WTC11 (cell line): Measurements from ENCODE around the gene ZNF425. TPM values are rescaled to one million over a fixed set of nuclear protein-coding genes. Genes with fewer than 3 reads are reported as not detected.

Experiments used
- ATAC-seq: fragments of 200-7000 bp; cut with Tn5 transposase; 2 replicates; pipeline ENCODE4 v1.10.0; 2021; ENCODE audit warnings: mild to moderate bottlenecking, moderate library complexity
- CTCF ChIA-PET: fragments of 300-600 bp; sonication (Branson Sonifier 250); formaldehyde crosslinking; loops from one replicate; lab custom pipeline; 2021; ENCODE audit warnings: antibody characterized with exemption; lab: Charles Lee
- POLR2A ChIA-PET: fragments of 350-600 bp; sonication (Branson Sonifier 250); formaldehyde crosslinking; loops from one replicate; lab custom pipeline; 2021; ENCODE audit warnings: antibody characterized with exemption; lab: Charles Lee
- DNase-seq: peaks from one replicate; pipeline ENCODE4 v3.0.0; 2021; ENCODE audit warnings: low spot score
- H3K27ac Mint-ChIP-seq: 2 replicates; pipeline ENCODE4 v1.8.0; 2021; ENCODE audit warnings: mixed read lengths
- H3K27me3 Mint-ChIP-seq: 2 replicates; pipeline ENCODE4 v1.8.0; 2021; ENCODE audit warnings: low read depth, mild to moderate bottlenecking, moderate library complexity, mixed read lengths
- H3K36me3 Mint-ChIP-seq: 2 replicates; pipeline ENCODE4 v1.8.0; 2021; ENCODE audit warnings: mixed read lengths
- H3K4me1 Mint-ChIP-seq: 2 replicates; pipeline ENCODE4 v1.8.0; 2022; ENCODE audit warnings: mixed read lengths
- H3K4me3 Mint-ChIP-seq: 2 replicates; pipeline ENCODE4 v1.8.0; 2021; ENCODE audit warnings: mild to moderate bottlenecking, moderate library complexity, mixed read lengths
- H3K9me3 Mint-ChIP-seq: 2 replicates; pipeline ENCODE4 v1.8.0; 2021; ENCODE audit warnings: mixed read lengths
- ATF1 ChIP-seq: sonication (generic); formaldehyde crosslinking; IDR thresholded peaks from 2 replicates; pipeline ENCODE4 v1.8.1; 2023; ENCODE audit warnings: mild to moderate bottlenecking, moderate library complexity, missing genetic modification reagents
- CDX4 ChIP-seq: fragments of 250-450 bp; sonication (Bioruptor Pico); IDR thresholded peaks from 2 replicates; pipeline ENCODE4 v1.9.0; 2021; ENCODE audit warnings: moderate library complexity, mild to moderate bottlenecking, inconsistent platforms, borderline replicate concordance
- ESRRA ChIP-seq: sonication (generic); formaldehyde crosslinking; IDR thresholded peaks from 2 replicates; pipeline ENCODE4 v1.8.1; 2022; ENCODE audit warnings: mild to moderate bottlenecking, missing genetic modification reagents, borderline replicate concordance
- HMGA2 ChIP-seq: fragments of 250-450 bp; sonication (Bioruptor Pico); IDR thresholded peaks from 2 replicates; pipeline ENCODE4 v1.4.0; 2021; ENCODE audit warnings: mild to moderate bottlenecking, moderate library complexity
- IRF2 ChIP-seq: sonication (generic); formaldehyde crosslinking; IDR thresholded peaks from 2 replicates; pipeline ENCODE4 v1.8.0; 2022; ENCODE audit warnings: low read depth, missing genetic modification reagents, borderline replicate concordance
- MXD4 ChIP-seq: fragments of 250-450 bp; sonication (Bioruptor Pico); IDR thresholded peaks from 2 replicates; pipeline ENCODE4 v1.8.0; 2021; ENCODE audit warnings: mild to moderate bottlenecking, moderate library complexity, borderline replicate concordance
- MYBL2 ChIP-seq: sonication (generic); formaldehyde crosslinking; IDR thresholded peaks from 2 replicates; pipeline ENCODE4 v1.8.1; 2023; ENCODE audit warnings: mild to moderate bottlenecking, moderate library complexity, missing genetic modification reagents
- RELA ChIP-seq: sonication (generic); formaldehyde crosslinking; IDR thresholded peaks from 2 replicates; pipeline ENCODE4 v1.8.1; 2022; ENCODE audit warnings: missing genetic modification reagents, mild to moderate bottlenecking, borderline replicate concordance
- RORB ChIP-seq: fragments of 250-450 bp; sonication (Bioruptor Pico); IDR thresholded peaks from 2 replicates; pipeline ENCODE4 v1.9.0; 2021; ENCODE audit warnings: mild to moderate bottlenecking
- ZNF121 ChIP-seq: sonication (generic); formaldehyde crosslinking; IDR thresholded peaks from 2 replicates; pipeline ENCODE4 v1.8.0; 2023; ENCODE audit warnings: missing genetic modification reagents
- ZNF396 ChIP-seq: fragments of 250-450 bp; sonication (Bioruptor Pico); IDR thresholded peaks from 2 replicates; pipeline ENCODE4 v1.8.0; 2021; ENCODE audit warnings: mild to moderate bottlenecking, moderate library complexity, borderline replicate concordance
- ZNF425 ChIP-seq: fragments of 250-450 bp; sonication (Bioruptor Pico); conservative IDR thresholded peaks from 2 replicates; pipeline ENCODE4 v1.9.0; 2021; ENCODE audit warnings: mild to moderate bottlenecking
- total RNA-seq: library from RNA; stranded (reverse); gene quantifications from 3 replicates; pipeline ENCODE4 v1.2.3, GENCODE V29; 2021
- TF ChIP-seq, protein P1 (sequence below): fragments of 250-450 bp; sonication (Bioruptor Pico); IDR thresholded peaks from 2 replicates; pipeline ENCODE4 v1.9.0; 2021; ENCODE audit warnings: mild to moderate bottlenecking
- TF ChIP-seq, protein P2 (sequence below): sonication (generic); formaldehyde crosslinking; IDR thresholded peaks from 2 replicates; pipeline ENCODE4 v1.8.1; 2022; ENCODE audit warnings: mild to moderate bottlenecking, missing genetic modification reagents, moderate library complexity, borderline replicate concordance

The ZNF425 gene
- total RNA-seq, 1 experiment from 2014 or later: 3.8 TPM

DNA sequence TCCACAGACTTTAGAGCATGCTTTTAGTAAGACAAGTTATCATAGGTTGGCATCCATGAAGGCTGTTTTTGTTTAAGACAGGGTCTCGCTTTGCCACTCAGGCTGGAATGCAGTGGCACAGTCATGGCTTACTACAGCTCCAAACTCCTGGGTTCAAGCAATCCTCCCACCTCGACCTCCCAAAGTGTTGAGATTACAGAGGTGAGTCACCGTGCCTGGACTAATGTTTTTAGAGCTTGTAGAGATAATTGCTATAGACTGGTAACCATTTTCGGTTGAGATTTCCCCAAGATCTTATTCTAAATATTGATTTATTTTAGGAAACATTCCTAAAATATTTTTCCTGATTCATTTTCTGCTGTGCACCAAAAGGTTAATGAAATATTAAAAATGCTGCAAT, 15.8 kb upstream of the ZNF425 start (continued):
- TF ChIP-seq, protein P1, sequence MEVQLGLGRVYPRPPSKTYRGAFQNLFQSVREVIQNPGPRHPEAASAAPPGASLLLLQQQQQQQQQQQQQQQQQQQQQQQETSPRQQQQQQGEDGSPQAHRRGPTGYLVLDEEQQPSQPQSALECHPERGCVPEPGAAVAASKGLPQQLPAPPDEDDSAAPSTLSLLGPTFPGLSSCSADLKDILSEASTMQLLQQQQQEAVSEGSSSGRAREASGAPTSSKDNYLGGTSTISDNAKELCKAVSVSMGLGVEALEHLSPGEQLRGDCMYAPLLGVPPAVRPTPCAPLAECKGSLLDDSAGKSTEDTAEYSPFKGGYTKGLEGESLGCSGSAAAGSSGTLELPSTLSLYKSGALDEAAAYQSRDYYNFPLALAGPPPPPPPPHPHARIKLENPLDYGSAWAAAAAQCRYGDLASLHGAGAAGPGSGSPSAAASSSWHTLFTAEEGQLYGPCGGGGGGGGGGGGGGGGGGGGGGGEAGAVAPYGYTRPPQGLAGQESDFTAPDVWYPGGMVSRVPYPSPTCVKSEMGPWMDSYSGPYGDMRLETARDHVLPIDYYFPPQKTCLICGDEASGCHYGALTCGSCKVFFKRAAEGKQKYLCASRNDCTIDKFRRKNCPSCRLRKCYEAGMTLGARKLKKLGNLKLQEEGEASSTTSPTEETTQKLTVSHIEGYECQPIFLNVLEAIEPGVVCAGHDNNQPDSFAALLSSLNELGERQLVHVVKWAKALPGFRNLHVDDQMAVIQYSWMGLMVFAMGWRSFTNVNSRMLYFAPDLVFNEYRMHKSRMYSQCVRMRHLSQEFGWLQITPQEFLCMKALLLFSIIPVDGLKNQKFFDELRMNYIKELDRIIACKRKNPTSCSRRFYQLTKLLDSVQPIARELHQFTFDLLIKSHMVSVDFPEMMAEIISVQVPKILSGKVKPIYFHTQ: no peak

DNA sequence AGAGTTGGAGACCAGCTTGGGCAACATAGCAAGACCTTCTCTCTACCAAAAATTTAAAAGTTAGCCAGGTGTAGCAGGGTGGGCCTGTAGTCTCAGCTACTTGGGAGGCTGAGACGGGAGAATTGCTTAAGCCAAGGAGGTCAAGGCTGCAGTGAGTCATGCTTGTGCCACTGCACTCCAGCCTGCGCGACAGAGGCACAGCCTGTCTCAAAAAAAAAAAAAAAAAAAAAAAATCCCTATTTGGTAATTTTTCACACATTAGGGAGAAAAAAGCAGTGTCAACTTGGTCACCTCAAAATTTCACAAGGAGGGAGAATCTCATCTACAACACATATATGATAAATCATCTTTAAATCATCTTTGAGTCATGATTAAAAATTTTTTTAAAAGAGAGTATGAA, 14.7 kb upstream of the ZNF425 start:
- ChIA-PET POLR2A (interaction anchor here (0.7 kb wide), 1 partner anchor 32 kb away, joined by 4 read pairs; no protein-coding TSS in a partner anchor), CTCF (interaction anchor here (0.9 kb wide), 1 partner anchor 9 kb away, joined by 6 read pairs; no protein-coding TSS in a partner anchor)
- H3K4me3 Mint-ChIP-seq: no peak overlapping the region
- H3K4me1 Mint-ChIP-seq: peaks cover 30% of the 10 kb centered on the region
- TF ChIP-seq MYBL2 (CRISPR knock-in tag): no peak
- no peak for TF ChIP-seq RELA (CRISPR knock-in tag)
- no peak for TF ChIP-seq CDX4 (CRISPR knock-in tag)
- no peak for TF ChIP-seq ESRRA
- H3K9me3 Mint-ChIP-seq: no peaks in the 10 kb centered on the region
- H3K36me3 Mint-ChIP-seq: peaks cover 3% of the 10 kb centered on the region; the same call in 1 of the 2 replicates
- H3K27me3 Mint-ChIP-seq: no peaks in the 10 kb centered on the region
- DNase-seq: no peak
- peak overlapping the region; percentile 45; the same call in 1 of the 2 replicates for H3K27ac Mint-ChIP-seq
- ATAC-seq: no peak

DNA sequence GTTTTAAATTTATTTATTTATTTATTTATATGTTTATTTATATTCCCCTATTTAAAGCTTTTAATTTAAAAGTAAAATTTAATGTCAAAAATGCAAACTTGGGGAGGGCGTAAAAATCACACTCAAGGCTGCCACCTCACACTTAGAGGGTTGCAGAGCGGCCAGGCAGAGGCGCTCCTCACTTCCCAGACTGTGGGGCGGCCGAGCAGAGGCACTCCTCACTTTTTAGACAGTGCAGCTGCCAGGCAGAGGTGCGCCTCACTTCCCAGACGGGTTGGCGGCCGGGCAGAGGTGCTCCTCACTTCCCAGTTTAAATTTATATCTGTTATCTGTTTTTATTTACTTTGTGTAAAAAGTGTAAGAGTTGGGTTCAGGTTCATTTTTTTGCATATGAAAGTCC, 10.0 kb upstream of the ZNF425 start:
- ATAC-seq: peak; percentile 60
- DNase-seq: no peak
- H3K27ac Mint-ChIP-seq: no peak overlapping the region
- TF ChIP-seq ZNF425 (CRISPR knock-in tag): no peak
- TF ChIP-seq MXD4 (CRISPR knock-in tag): no peak
- TF ChIP-seq RORB (CRISPR knock-in tag): no peak
- TF ChIP-seq ZNF396 (CRISPR knock-in tag): no peak
- TF ChIP-seq IRF2 (CRISPR knock-in tag): no peak
- TF ChIP-seq, protein P2, sequence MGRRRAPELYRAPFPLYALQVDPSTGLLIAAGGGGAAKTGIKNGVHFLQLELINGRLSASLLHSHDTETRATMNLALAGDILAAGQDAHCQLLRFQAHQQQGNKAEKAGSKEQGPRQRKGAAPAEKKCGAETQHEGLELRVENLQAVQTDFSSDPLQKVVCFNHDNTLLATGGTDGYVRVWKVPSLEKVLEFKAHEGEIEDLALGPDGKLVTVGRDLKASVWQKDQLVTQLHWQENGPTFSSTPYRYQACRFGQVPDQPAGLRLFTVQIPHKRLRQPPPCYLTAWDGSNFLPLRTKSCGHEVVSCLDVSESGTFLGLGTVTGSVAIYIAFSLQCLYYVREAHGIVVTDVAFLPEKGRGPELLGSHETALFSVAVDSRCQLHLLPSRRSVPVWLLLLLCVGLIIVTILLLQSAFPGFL (CRISPR knock-in tag): no peak
- no peak for TF ChIP-seq ATF1 (CRISPR knock-in tag)
- no peak for TF ChIP-seq ZNF121 (CRISPR knock-in tag)
- peak; percentile 67; the same call in 1 of the 2 replicates for TF ChIP-seq HMGA2 (CRISPR knock-in tag)
- TF ChIP-seq, all 79 proteins: peak for 1
- ChIA-PET POLR2A (no interaction called here), CTCF (interaction anchor here (1.0 to 1.4 kb wide), 2 partner anchors 11 to 149 kb away, joined by 3 to 8 read pairs; partner anchors contain the start of gene ZNF398)
- H3K36me3 Mint-ChIP-seq: peaks cover 22% of the 10 kb centered on the region
- H3K4me1 Mint-ChIP-seq: no peaks in the 10 kb centered on the region
- H3K9me3 Mint-ChIP-seq: peaks cover 2% of the 10 kb centered on the region
- no peak overlapping the region for H3K4me3 Mint-ChIP-seq
- no peaks in the 10 kb centered on the region; the same call in 1 of the 2 replicates for H3K27me3 Mint-ChIP-seq
